ENCODE measurements around the gene NALCN.

- TF ChIP-seq GATA2 (IDR thresholded peaks at IDR 0.05; ENCODE audit: low read depth, low read length) (no peak), GATA3 (IDR thresholded peaks at IDR 0.05; ENCODE audit: low read depth, low read length) (no peak)
These were observed 36.5 kb upstream of the NALCN start, which contains the start of gene ITGBL1 for GRCh38 chr13:101452519-101453485.
